Measurements from ENCODE around the gene DPP3. TPM values are rescaled to one million over a fixed set of nuclear protein-coding genes. Genes with fewer than 3 reads are reported as not detected.

Gene DPP3
- polyA plus RNA-seq, 3 donors, result 22.4 to 37.0 (median 26.7) TPM

- no peak overlapping the region for H3K27ac Mint-ChIP-seq
- 99% methylated on average over 8 of the region's 11 CpGs for WGBS (ENCODE audit: insufficient coverage)
Measured at GRCh38 chr11:66531841-66532240, 51.6 kb downstream of the DPP3 start.

GRCh38 chr11:66532784-66533183 lies 52.5 kb downstream of the DPP3 start:
- no peak overlapping the region for H2AFZ ChIP-seq (ENCODE audit: insufficient read depth, low read depth, low read length, poor library complexity, severe bottlenecking)
- 67% methylated on average over 3 of the region's 6 CpGs for WGBS (ENCODE audit: insufficient coverage)
- Mint-ChIP-seq H3K4me3 (no peak overlapping the region), H3K27me3 (ENCODE audit: low read depth in 3 of 3) (no peaks in the 10 kb centered on the region), H3K36me3 (peaks cover 28 to 43% of the 10 kb centered on the region in 2 donors), H3K9me3 (peaks cover 0 to 3% (median 0%) of the 10 kb centered on the region in 7 donors), H3K4me1 (peaks cover 2% of the 10 kb centered on the region), H3K27ac (peak overlapping the region in 1 of 7 donors; percentile 25)
- H3K4me2 ChIP-seq (replicated peaks; ENCODE audit: extremely low read depth, low read length, poor library complexity, severe bottlenecking), result no peak overlapping the region
- no peaks in the 10 kb centered on the region for H3K4me1 ChIP-seq (ENCODE audit: control insufficient read depth in 1 of 2, insufficient read depth in 2 of 2, low read length in 2 of 2)
- peak overlapping the region; percentile 15 for H3K9ac ChIP-seq (ENCODE audit: insufficient read depth, low read length, poor library complexity, severe bottlenecking)
- no peaks in the 10 kb centered on the region for H3K9me3 ChIP-seq (replicated peaks in 1 of 2; ENCODE audit: control insufficient read depth in 1 of 2, insufficient read depth in 1 of 2, low read length in 2 of 2)
- no peak for DNase-seq
- H3K4me3 ChIP-seq (replicated peaks in 1 of 3; ENCODE audit: low read depth in 2 of 3, low read length in 3 of 3), result no peak overlapping the region
- TF ChIP-seq CTCF (IDR thresholded peaks at IDR 0.05), result no peak
- no peaks in the 10 kb centered on the region for H3K79me2 ChIP-seq (ENCODE audit: insufficient read depth, low read length)
- H3K27me3 ChIP-seq (ENCODE audit: control insufficient read depth in 2 of 2, insufficient read depth in 2 of 2, low read length in 2 of 2), result no peaks in the 10 kb centered on the region
- peaks cover 6 to 31% of the 10 kb centered on the region in 2 donors for H3K36me3 ChIP-seq (replicated peaks in 1 of 2; ENCODE audit: control insufficient read depth in 1 of 2, insufficient read depth in 2 of 2, low read length in 2 of 2)
- intact Hi-C loops (cut with micrococcal nuclease), result no loop called here
- H3K27ac ChIP-seq (ENCODE audit: low read depth in 1 of 2, low read length in 2 of 2), result no peak overlapping the region
- H4K20me1 ChIP-seq (ENCODE audit: insufficient read depth, low read length), result no peaks in the 10 kb centered on the region

More at GRCh38 chr11:66531841-66532240, 51.6 kb downstream of the DPP3 start:
- no peak overlapping the region for H3K4me3 Mint-ChIP-seq
- peaks cover 29 to 39% of the 10 kb centered on the region in 2 donors for H3K36me3 Mint-ChIP-seq
- Histone ChIP-seq H3K4me1 (ENCODE audit: control insufficient read depth in 1 of 2, insufficient read depth in 2 of 2, low read length in 2 of 2) (no peaks in the 10 kb centered on the region), H3K4me3 (replicated peaks in 1 of 3; ENCODE audit: low read depth in 2 of 3, low read length in 3 of 3) (no peak overlapping the region), H3K36me3 (replicated peaks in 1 of 2; ENCODE audit: control insufficient read depth in 1 of 2, insufficient read depth in 2 of 2, low read length in 2 of 2) (peaks cover 10 to 27% of the 10 kb centered on the region in 2 donors), H3K9ac (ENCODE audit: insufficient read depth, low read length, poor library complexity, severe bottlenecking) (no peak overlapping the region), H3K9me3 (replicated peaks in 1 of 2; ENCODE audit: control insufficient read depth in 1 of 2, insufficient read depth in 1 of 2, low read length in 2 of 2) (no peaks in the 10 kb centered on the region), H3K79me2 (ENCODE audit: insufficient read depth, low read length) (no peaks in the 10 kb centered on the region), H3K27me3 (ENCODE audit: control insufficient read depth in 2 of 2, insufficient read depth in 2 of 2, low read length in 2 of 2) (no peaks in the 10 kb centered on the region), H2AFZ (ENCODE audit: insufficient read depth, low read depth, low read length, poor library complexity, severe bottlenecking) (no peak overlapping the region), H3K27ac (ENCODE audit: low read depth in 1 of 2, low read length in 2 of 2) (no peak overlapping the region), H4K20me1 (ENCODE audit: insufficient read depth, low read length) (no peaks in the 10 kb centered on the region), H3K4me2 (replicated peaks; ENCODE audit: extremely low read depth, low read length, poor library complexity, severe bottlenecking) (no peak overlapping the region)
- peaks cover 0 to 3% (median 0%) of the 10 kb centered on the region in 7 donors for H3K9me3 Mint-ChIP-seq
- no peak for TF ChIP-seq CTCF (IDR thresholded peaks at IDR 0.05)
- DNase-seq, result no peak
- H3K4me1 Mint-ChIP-seq, result peaks cover 2% of the 10 kb centered on the region
- H3K27me3 Mint-ChIP-seq (ENCODE audit: low read depth in 3 of 3), result no peaks in the 10 kb centered on the region
- intact Hi-C loops (cut with micrococcal nuclease), result no loop called here

Data from CD14-positive monocyte (primary cell).